CD1c-positive myeloid dendritic cell (primary cell): Measurements from ENCODE around the gene PAX8.
A peak's percentile ranks its signal among the peaks of the same experiment; 100 is the strongest.

Source experiments
- DNase-seq: peaks from one replicate; pipeline ENCODE4 v3.0.0-alpha.2; 2016; ENCODE audit errors: extremely low spot score

The PAX8 gene

DNA sequence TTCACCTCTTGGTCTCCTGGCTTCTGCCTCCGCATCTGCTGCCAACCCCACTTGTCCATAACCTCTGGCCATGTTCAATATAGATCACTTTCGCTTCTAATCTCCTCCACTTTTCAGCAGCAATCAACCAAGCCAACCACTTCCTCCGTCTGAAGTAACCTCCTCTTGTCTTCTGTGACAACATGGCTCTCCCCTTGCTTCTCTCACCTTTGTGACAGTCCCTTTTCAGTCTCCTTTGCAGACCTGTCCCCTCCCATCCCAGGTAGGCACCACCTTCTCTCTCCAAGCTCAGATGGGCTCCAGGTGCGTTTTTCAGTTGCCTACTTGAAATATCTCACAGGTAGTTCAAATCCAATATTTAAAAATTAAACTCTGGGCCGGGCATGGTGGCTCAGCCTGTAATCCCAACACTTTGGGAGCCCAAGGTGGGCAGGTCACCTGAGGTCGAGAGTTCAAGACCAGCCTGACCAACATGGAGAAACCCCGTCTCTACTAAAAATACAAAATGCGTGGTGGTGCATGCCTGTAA, 109.7 kb downstream of the PAX8 start:
- peak; percentile 13 for DNase-seq

- DNase-seq, result no peak
Observed at GRCh38 chr2:113167962-113168340, 110.8 kb downstream of the PAX8 start.

DNA sequence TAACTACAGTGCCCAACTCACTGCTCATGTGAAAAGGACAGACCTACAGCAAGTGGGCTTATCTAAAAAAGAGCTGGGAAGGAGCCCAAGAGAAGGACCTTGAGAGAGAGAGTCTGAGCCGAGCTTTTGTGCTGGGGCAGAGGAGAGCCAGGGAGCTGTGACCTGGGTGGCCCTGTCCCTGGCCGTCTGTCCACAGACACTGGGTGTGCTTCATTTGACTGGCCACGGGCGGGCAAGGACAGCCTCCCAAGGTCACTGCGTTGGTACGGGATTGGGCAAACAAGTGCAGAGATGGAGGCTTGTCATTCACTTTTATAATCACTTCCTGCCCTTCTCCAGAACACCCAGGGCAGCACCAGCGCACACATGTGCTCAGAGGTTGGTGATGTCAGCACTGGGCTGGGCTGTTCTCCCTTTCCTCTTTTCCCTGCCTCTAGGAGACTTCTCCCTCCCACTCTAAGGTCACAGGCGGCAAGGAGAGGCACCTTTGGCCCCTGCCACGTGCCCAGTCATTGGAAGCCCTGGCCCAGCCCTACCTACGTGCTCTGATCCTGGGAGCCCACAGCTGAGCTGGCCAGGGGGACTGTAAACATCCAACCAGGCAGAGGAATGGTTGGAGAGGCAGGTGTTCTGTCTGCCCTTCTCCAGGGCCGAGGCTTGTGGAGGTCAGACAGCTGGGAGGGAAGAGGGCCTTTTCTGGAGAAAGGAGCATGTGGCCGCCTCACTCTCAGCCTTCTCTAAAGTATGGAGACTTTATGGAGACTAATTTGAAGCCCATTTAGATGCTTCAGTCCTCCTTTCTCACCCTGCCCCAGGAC, 111.4 kb downstream of the PAX8 start:
- peak; percentile 82 for DNase-seq

GRCh38 chr2:113166187-113166645, 112.5 kb downstream of the PAX8 start:
- DNase-seq, result no peak
